Middle frontal gyrus (tissue), 1 donor: ENCODE data around the gene CDC42BPB.

Experiments used
- DNase-seq: peaks from one replicate; pipeline ENCODE4 v3.0.0-alpha.2; 2015; ENCODE audit warnings: low spot score; ENCODE audit errors: extremely low spot score

Gene CDC42BPB

GRCh38 chr14:103073367-103073875 is 16.1 kb upstream of the CDC42BPB start:
- DNase-seq: no peak

GRCh38 chr14:103072595-103073366 is 15.4 kb upstream of the CDC42BPB start:
- no peak for DNase-seq

- DNase-seq: no peak
These were observed 14.3 kb upstream of the CDC42BPB start for GRCh38 chr14:103071544-103072251.

- DNase-seq: no peak
These were observed 13.7 kb upstream of the CDC42BPB start for GRCh38 chr14:103070971-103071542.

GRCh38 chr14:103070263-103070885 is 13.0 kb upstream of the CDC42BPB start:
- no peak for DNase-seq

- no peak for DNase-seq
These were observed 11.2 kb upstream of the CDC42BPB start for GRCh38 chr14:103068351-103069073.

- DNase-seq: no peak
These were observed 10.0 kb upstream of the CDC42BPB start for GRCh38 chr14:103067231-103067954.

GRCh38 chr14:103066399-103066798 is 9.1 kb upstream of the CDC42BPB start:
- no peak for DNase-seq

- DNase-seq: no peak
These were observed 8.5 kb upstream of the CDC42BPB start for GRCh38 chr14:103065861-103066260.

- DNase-seq: no peak
These were observed 7.6 kb upstream of the CDC42BPB start for GRCh38 chr14:103064978-103065377.

- DNase-seq: no peak
These were observed 7.1 kb upstream of the CDC42BPB start for GRCh38 chr14:103064436-103064835.

- no peak for DNase-seq
These were observed 4.2 kb upstream of the CDC42BPB start for GRCh38 chr14:103061482-103061976.

GRCh38 chr14:103059556-103059955 is 2.2 kb upstream of the CDC42BPB start:
- no peak for DNase-seq

- DNase-seq: no peak
These were observed 1.1 kb upstream of the CDC42BPB start for GRCh38 chr14:103058164-103059055.

GRCh38 chr14:103057028-103057371 is 349 bp downstream of the CDC42BPB start:
- no peak for DNase-seq

GRCh38 chr14:103056322-103057027 is 874 bp downstream of the CDC42BPB start:
- no peak for DNase-seq

- DNase-seq: no peak
These were observed 1.7 kb downstream of the CDC42BPB start for GRCh38 chr14:103055695-103056094.

- DNase-seq: no peak
These were observed 4.9 kb downstream of the CDC42BPB start for GRCh38 chr14:103052407-103052806.

GRCh38 chr14:103050935-103051334 is 6.4 kb downstream of the CDC42BPB start:
- DNase-seq: no peak
